ENCODE data around the gene TNFRSF1B. TPM values are rescaled to one million over a fixed set of nuclear protein-coding genes. Genes with fewer than 3 reads are reported as not detected.

TNFRSF1B gene
- total RNA-seq, 1 experiment from 2014 or later: 1.3 TPM

GRCh38 chr1:12125422-12126355 is 41.1 kb upstream of the TNFRSF1B start:
- no peak for DNase-seq
- Mint-ChIP-seq H3K27ac (ENCODE audit: unreplicated experiment) (no peak overlapping the region), H3K27me3 (ENCODE audit: unreplicated experiment) (peaks cover 25% of the 10 kb centered on the region), H3K36me3 (ENCODE audit: insufficient read depth, unreplicated experiment) (no peaks in the 10 kb centered on the region), H3K4me1 (ENCODE audit: low read depth, unreplicated experiment) (peaks cover 12% of the 10 kb centered on the region), H3K9me3 (ENCODE audit: low read depth, unreplicated experiment) (no peaks in the 10 kb centered on the region), H3K4me3 (ENCODE audit: low read depth, unreplicated experiment) (no peak overlapping the region)
- TF ChIP-seq, protein P1, sequence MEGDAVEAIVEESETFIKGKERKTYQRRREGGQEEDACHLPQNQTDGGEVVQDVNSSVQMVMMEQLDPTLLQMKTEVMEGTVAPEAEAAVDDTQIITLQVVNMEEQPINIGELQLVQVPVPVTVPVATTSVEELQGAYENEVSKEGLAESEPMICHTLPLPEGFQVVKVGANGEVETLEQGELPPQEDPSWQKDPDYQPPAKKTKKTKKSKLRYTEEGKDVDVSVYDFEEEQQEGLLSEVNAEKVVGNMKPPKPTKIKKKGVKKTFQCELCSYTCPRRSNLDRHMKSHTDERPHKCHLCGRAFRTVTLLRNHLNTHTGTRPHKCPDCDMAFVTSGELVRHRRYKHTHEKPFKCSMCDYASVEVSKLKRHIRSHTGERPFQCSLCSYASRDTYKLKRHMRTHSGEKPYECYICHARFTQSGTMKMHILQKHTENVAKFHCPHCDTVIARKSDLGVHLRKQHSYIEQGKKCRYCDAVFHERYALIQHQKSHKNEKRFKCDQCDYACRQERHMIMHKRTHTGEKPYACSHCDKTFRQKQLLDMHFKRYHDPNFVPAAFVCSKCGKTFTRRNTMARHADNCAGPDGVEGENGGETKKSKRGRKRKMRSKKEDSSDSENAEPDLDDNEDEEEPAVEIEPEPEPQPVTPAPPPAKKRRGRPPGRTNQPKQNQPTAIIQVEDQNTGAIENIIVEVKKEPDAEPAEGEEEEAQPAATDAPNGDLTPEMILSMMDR (IDR thresholded peaks at IDR 0.05; ENCODE audit: unreplicated experiment): no peak
- CTCF ChIA-PET: interaction anchor here (0.5 to 1.9 kb wide), 6 partner anchors 22 to 84 kb away, joined by 3 to 18 read pairs (median 5); no protein-coding TSS in a partner anchor
- no TSS peak for BruUV-seq (replicated peaks)
- intact Hi-C loops (cut with micrococcal nuclease; ENCODE audit: unreplicated experiment): loop anchor here (1.0 kb wide), 1 partner anchor 84 kb away; no protein-coding TSS in a partner anchor

DNA sequence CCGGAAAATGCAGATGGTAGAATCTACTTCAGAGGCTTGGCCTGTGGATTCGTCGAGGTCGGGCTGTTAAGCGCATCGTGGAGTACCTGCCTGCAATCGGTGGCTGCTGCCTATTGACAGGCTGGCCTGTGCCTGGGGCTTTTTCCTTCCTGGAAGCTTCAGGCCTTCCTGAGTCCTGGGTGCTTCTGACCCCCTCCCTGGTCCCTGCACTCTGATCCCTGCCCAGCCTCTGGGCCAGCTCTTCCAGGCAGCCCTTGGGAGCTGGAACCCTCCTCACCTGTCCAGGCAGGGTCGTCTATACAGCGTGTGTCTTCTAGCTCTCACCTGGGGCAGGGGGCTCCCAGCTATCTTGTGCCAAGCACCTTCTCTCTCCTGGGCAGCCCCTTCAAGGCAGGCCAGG is 40.0 kb upstream of the TNFRSF1B start:
- Mint-ChIP-seq H3K27ac (ENCODE audit: unreplicated experiment) (no peak overlapping the region), H3K36me3 (ENCODE audit: insufficient read depth, unreplicated experiment) (no peaks in the 10 kb centered on the region), H3K27me3 (ENCODE audit: unreplicated experiment) (peaks cover 14% of the 10 kb centered on the region), H3K4me3 (ENCODE audit: low read depth, unreplicated experiment) (no peak overlapping the region), H3K4me1 (ENCODE audit: low read depth, unreplicated experiment) (peaks cover 12% of the 10 kb centered on the region), H3K9me3 (ENCODE audit: low read depth, unreplicated experiment) (no peaks in the 10 kb centered on the region)
- intact Hi-C loops (cut with micrococcal nuclease; ENCODE audit: unreplicated experiment): no loop called here
- TF ChIP-seq, protein P1 (IDR thresholded peaks at IDR 0.05; ENCODE audit: unreplicated experiment): no peak
- BruUV-seq (replicated peaks): no TSS peak
- CTCF ChIA-PET: no interaction called here
- DNase-seq: no peak

- TF ChIP-seq, protein P1 (IDR thresholded peaks at IDR 0.05; ENCODE audit: unreplicated experiment): no peak
- BruUV-seq (replicated peaks): no TSS peak
- H3K4me3 Mint-ChIP-seq (ENCODE audit: low read depth, unreplicated experiment): no peak overlapping the region
- intact Hi-C loops (cut with micrococcal nuclease; ENCODE audit: unreplicated experiment): no loop called here
- no peak overlapping the region for H3K27ac Mint-ChIP-seq (ENCODE audit: unreplicated experiment)
- peaks cover 12% of the 10 kb centered on the region for H3K4me1 Mint-ChIP-seq (ENCODE audit: low read depth, unreplicated experiment)
- peaks cover 8% of the 10 kb centered on the region for H3K27me3 Mint-ChIP-seq (ENCODE audit: unreplicated experiment)
- no peak for DNase-seq
- CTCF ChIA-PET: no interaction called here
- H3K36me3 Mint-ChIP-seq (ENCODE audit: insufficient read depth, unreplicated experiment): no peaks in the 10 kb centered on the region
- H3K9me3 Mint-ChIP-seq (ENCODE audit: low read depth, unreplicated experiment): no peaks in the 10 kb centered on the region
Measured at GRCh38 chr1:12127206-12127810, 39.5 kb upstream of the TNFRSF1B start.

GRCh38 chr1:12128120-12128519 is 38.7 kb upstream of the TNFRSF1B start:
- Mint-ChIP-seq H3K4me3 (ENCODE audit: low read depth, unreplicated experiment) (no peak overlapping the region), H3K27me3 (ENCODE audit: unreplicated experiment) (peaks cover 6% of the 10 kb centered on the region), H3K4me1 (ENCODE audit: low read depth, unreplicated experiment) (peaks cover 12% of the 10 kb centered on the region), H3K36me3 (ENCODE audit: insufficient read depth, unreplicated experiment) (no peaks in the 10 kb centered on the region), H3K27ac (ENCODE audit: unreplicated experiment) (no peak overlapping the region), H3K9me3 (ENCODE audit: low read depth, unreplicated experiment) (no peaks in the 10 kb centered on the region)
- TF ChIP-seq, protein P1 (IDR thresholded peaks at IDR 0.05; ENCODE audit: unreplicated experiment): no peak
- no TSS peak for BruUV-seq (replicated peaks)
- intact Hi-C loops (cut with micrococcal nuclease; ENCODE audit: unreplicated experiment): no loop called here
- no peak for DNase-seq
- CTCF ChIA-PET: no interaction called here

All from Calu3 (cell line).